Right lobe of liver (tissue), 6 donors: ENCODE measurements around the gene ESM1. TPM values are rescaled to one million over a fixed set of nuclear protein-coding genes. Genes with fewer than 3 reads are reported as not detected.

Experiments used
- ATAC-seq, 4 donors: fragments of 200-7000 bp; cut with Tn5 transposase; one replicate each; pipeline ENCODE4 v1.9.1; 2020; ENCODE audit warnings: mild to moderate bottlenecking in 4 of 4, moderate library complexity in 4 of 4
- DNase-seq, 3 donors: peaks; one replicate each; pipeline ENCODE4 v3.0.0-alpha.2; 2020
- H3K27ac ChIP-seq, 3 donors: fragments of 200-600 bp; one replicate each; pipeline ENCODE4 v1.8.0; 2022
- H3K27me3 ChIP-seq, 2 donors: fragments of 200-600 bp; one replicate each; pipeline ENCODE4 v1.8.0; 2022
- H3K36me3 ChIP-seq, 4 donors: fragments of 200-600 bp; sonication (generic) in 1 of 4; one replicate each; pipeline versions ENCODE4 v1.5.1 to v1.8.0; 2017 to 2022; ENCODE audit warnings: control low read depth in 1 of 4
- H3K4me1 ChIP-seq, 4 donors: fragments of 200-600 bp; sonication (generic) in 1 of 4; one replicate each; pipeline versions ENCODE4 v1.5.1 to v1.8.0; 2017 to 2022; ENCODE audit warnings: control low read depth in 1 of 4
- H3K4me3 ChIP-seq, 3 donors: fragments of 200-600 bp; one replicate each; pipeline ENCODE4 v1.8.0; 2022
- H3K9me3 ChIP-seq, 4 donors: fragments of 200-600 bp; sonication (generic) in 1 of 4; one replicate each; pipeline versions ENCODE4 v1.5.1 to v1.8.0; 2017 to 2022; ENCODE audit warnings: control low read depth in 1 of 4
- POLR2A ChIP-seq: fragments of 450-650 bp; IDR thresholded peaks from one replicate; pipeline ENCODE4 v1.6.1; 2017; ENCODE audit warnings: antibody characterized with exemption, mild to moderate bottlenecking
- WGBS: methylation state at CpG from one replicate; pipeline ENCODE4 v1.1.6; 2018; ENCODE audit warnings: low coverage, low lambda C conversion rate; ENCODE audit not compliant: insufficient coverage; ENCODE audit errors: missing lambda C conversion rate; 5-methylcytosine and 5-hydroxymethylcytosine counted together
- intact Hi-C, 2 donors: fragments of 100-400 bp; cut with DNase I; formaldehyde crosslinking; loops; one replicate each; pipeline versions ENCODE4 v1.11.2 to v1.14.1; 2022
- total RNA-seq, 6 experiments: library from RNA; depleted of rRNA in 2 of 6; stranded (reverse); fragments of >200 nt in 2 of 6; fragmentation: NEBNext Ultra II Directional in 3 of 6; extraction: Animal tissue kit (Norgen Biotek cat#: 25700) in 3 of 6; gene quantifications; one replicate each; pipeline versions ENCODE4 v1.1.0 to v1.2.4, GENCODE V29; 2016 to 2023
- TF ChIP-seq, protein P1 (sequence below), 4 donors: fragments of 200-600 bp in 3 of 4; fragments of 450-650 bp in 1 of 4; IDR thresholded peaks; one replicate each; pipeline versions ENCODE4 v1.5.1 to v1.8.0; 2016 to 2022; ENCODE audit warnings: antibody characterized with exemption in 4 of 4, mild to moderate bottlenecking in 2 of 4
- donor health status: DM: no; HTN: yes; CAD: no.
- donor health status: DM: no; HTN: no; CAD: no.
- donor health status: DM: no; HTN: no; CAD: no.
- donor health status: DM: no; HTN: yes; CAD: no.
- donor health status: DM: no; HTN: yes; CAD: no.

ESM1 gene
- total RNA-seq, 6 experiments from 2014 or later: 0.24 to 2.6 (median 0.31) TPM; not detected in 2

DNA sequence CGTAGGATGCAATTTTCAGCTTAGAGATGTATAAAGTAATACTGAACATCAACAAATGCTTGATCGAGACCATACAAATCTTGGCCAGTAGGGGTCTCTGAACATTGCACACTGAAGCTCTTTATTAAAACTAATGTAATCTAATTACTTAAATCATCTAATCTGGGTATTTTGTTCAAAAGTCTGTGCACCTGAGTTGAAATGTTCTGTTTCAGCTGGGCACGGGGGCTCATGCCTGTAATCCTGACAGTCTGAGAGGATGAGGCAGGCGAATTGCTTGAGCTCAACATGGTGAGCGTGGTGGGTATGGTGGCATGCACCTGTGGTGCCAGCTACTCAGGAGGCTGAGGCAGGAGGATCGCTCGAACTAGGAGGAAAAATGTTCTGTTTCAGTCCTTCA is 41.0 kb downstream of the ESM1 start:
- H3K4me1 ChIP-seq: no peaks in the 10 kb centered on the region
- DNase-seq (no peak), ATAC-seq (peak; percentile 64 to 76 (median 74))
- WGBS: 48% methylated on average over 7 of the region's 7 CpGs
- no peak overlapping the region for H3K27ac ChIP-seq
- H3K36me3 ChIP-seq: no peaks in the 10 kb centered on the region
- H3K4me3 ChIP-seq: no peak overlapping the region
- no peaks in the 10 kb centered on the region for H3K9me3 ChIP-seq
- intact Hi-C loops: loop anchor here in 1 of 2 donors (10.0 kb wide), 1 partner anchor 210 kb away; no protein-coding TSS in a partner anchor
- no peak for TF ChIP-seq POLR2A
- TF ChIP-seq, protein P1, sequence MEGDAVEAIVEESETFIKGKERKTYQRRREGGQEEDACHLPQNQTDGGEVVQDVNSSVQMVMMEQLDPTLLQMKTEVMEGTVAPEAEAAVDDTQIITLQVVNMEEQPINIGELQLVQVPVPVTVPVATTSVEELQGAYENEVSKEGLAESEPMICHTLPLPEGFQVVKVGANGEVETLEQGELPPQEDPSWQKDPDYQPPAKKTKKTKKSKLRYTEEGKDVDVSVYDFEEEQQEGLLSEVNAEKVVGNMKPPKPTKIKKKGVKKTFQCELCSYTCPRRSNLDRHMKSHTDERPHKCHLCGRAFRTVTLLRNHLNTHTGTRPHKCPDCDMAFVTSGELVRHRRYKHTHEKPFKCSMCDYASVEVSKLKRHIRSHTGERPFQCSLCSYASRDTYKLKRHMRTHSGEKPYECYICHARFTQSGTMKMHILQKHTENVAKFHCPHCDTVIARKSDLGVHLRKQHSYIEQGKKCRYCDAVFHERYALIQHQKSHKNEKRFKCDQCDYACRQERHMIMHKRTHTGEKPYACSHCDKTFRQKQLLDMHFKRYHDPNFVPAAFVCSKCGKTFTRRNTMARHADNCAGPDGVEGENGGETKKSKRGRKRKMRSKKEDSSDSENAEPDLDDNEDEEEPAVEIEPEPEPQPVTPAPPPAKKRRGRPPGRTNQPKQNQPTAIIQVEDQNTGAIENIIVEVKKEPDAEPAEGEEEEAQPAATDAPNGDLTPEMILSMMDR (IDR thresholded peaks at IDR 0.05): peak; percentile 58 to 73 (median 66)
- H3K27me3 ChIP-seq: no peaks in the 10 kb centered on the region

DNA sequence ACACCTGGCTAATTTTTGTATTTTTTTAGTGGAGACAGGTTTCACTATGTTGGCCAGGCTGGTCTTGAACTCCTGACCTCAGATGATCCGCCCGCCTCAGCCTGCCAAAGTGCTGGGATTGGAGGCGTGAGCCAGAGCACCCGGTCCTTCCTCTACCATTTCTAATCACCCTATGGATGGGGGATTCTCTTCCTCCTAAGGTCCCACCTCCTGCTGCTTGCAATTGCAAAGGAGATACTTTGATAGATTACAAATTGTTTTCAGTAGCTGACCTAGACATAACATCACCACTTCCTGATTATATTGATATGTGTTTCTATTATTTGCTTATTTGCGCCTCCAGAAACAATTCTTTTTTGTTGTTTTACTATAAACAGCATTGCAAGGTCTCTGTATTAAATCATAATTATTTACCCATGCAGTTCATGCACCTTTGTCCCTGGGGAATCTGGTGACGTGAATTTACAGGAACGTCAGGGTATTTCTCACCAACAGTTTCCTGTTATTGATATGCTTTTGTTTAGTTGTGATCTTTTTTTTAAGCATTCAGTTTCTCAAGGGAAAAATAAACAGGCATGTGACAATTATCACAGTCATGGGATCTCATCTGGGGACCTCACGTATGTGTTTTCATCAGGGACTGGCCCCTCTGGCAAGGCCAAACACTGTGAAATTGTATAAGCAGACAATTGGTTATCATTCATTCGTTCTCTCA is 43.2 kb downstream of the ESM1 start:
- no peak for DNase-seq

DNA sequence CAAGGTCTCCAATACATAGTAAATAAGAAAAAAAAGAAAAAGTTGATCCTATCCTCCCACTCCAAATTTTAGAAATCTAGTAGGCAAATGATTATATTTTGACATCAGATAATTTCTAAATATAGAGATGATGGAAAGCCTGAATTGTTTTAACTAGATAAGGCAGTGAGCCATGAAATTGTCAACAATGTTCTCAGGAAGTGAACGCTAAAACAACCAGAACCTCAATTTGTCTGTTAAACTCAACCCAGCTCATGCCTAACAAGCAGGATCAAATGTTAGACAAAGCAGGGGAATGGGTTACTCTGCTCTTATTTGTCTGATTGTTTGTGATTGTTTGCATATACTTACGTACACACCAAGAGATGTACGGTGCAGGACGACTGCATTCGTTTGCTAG is 49.2 kb downstream of the ESM1 start:
- intact Hi-C loops: no loop called here
- no peaks in the 10 kb centered on the region for H3K9me3 ChIP-seq
- no peaks in the 10 kb centered on the region for H3K27me3 ChIP-seq
- H3K4me3 ChIP-seq: no peak overlapping the region
- no peaks in the 10 kb centered on the region for H3K36me3 ChIP-seq
- no peaks in the 10 kb centered on the region for H3K4me1 ChIP-seq
- no peak for TF ChIP-seq POLR2A
- TF ChIP-seq, protein P1 (IDR thresholded peaks at IDR 0.05): no peak
- no peak overlapping the region for H3K27ac ChIP-seq
- DNase-seq (no peak), ATAC-seq (no peak)
- 25% methylated on average over 5 of the region's 5 CpGs for WGBS

More for the DNA sequence above, 43.2 kb downstream of the ESM1 start:
- Histone ChIP-seq H3K36me3 (no peaks in the 10 kb centered on the region), H3K27me3 (no peaks in the 10 kb centered on the region), H3K4me3 (no peak overlapping the region), H3K9me3 (no peaks in the 10 kb centered on the region), H3K4me1 (no peaks in the 10 kb centered on the region), H3K27ac (no peak overlapping the region)
- ATAC-seq: peak; percentile 20 to 71 (median 44)
- intact Hi-C loops: loop anchor here in 1 of 2 donors (10.0 kb wide), 1 partner anchor 213 kb away; no protein-coding TSS in a partner anchor
- WGBS: 48% methylated on average over 7 of the region's 9 CpGs
- TF ChIP-seq, protein P1 (IDR thresholded peaks at IDR 0.05): no peak
- TF ChIP-seq POLR2A: no peak

DNA sequence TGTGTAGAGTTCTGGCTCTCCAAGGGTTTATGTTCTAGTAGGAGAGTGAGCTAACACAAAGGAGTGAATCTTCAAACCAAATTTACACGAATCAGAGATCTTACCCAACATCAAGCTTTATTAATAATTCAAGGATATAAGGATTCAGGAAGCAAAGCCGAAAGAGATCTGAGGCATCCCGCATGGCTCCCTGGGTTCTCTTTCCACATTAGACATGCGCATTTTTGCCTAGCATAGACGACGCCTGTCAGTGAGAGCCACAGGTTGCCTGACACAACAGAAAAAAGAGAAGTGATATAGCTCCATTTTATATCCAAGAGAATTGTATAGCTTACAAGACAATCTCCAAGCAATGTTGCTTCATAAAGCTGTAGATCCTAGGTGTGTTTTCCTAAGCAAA is 52.6 kb downstream of the ESM1 start:
- no peaks in the 10 kb centered on the region for H3K9me3 ChIP-seq
- no peaks in the 10 kb centered on the region for H3K27me3 ChIP-seq
- DNase-seq: no peak
- H3K36me3 ChIP-seq: no peaks in the 10 kb centered on the region
- no peak overlapping the region for H3K27ac ChIP-seq
- TF ChIP-seq, protein P1 (IDR thresholded peaks at IDR 0.05): no peak
- no peak for TF ChIP-seq POLR2A
- 63% methylated on average over 5 of the region's 6 CpGs for WGBS
- H3K4me3 ChIP-seq: no peak overlapping the region
- ATAC-seq: no peak
- intact Hi-C loops: no loop called here
- no peaks in the 10 kb centered on the region for H3K4me1 ChIP-seq
